Measurements from ENCODE around the gene GARIN5A. TPM values are rescaled to one million over a fixed set of nuclear protein-coding genes. Genes with fewer than 3 reads are reported as not detected.

Gene GARIN5A
- total RNA-seq, 2 experiments from 2014 or later, result not detected

GRCh38 chr19:50461066-50461875, 15.4 kb downstream of the GARIN5A start:
- H3K36me3 Mint-ChIP-seq (ENCODE audit: low read depth), result no peaks in the 10 kb centered on the region
- no peaks in the 10 kb centered on the region for H3K9me3 Mint-ChIP-seq
- H3K4me3 Mint-ChIP-seq, result no peak overlapping the region
- CTCF ChIA-PET, result interaction anchor here (0.7 to 2.3 kb wide), 9 partner anchors 8 to 104 kb away, joined by 3 to 17 read pairs (median 5); no protein-coding TSS in a partner anchor
- POLR2A ChIA-PET, result no interaction called here
- no peak overlapping the region for H3K27ac Mint-ChIP-seq
- peak; percentile 69 for DNase-seq
- H3K27me3 Mint-ChIP-seq, result peaks cover 9% of the 10 kb centered on the region
- peaks cover 15% of the 10 kb centered on the region for H3K4me1 Mint-ChIP-seq

GRCh38 chr19:50460161-50460765, 16.4 kb downstream of the GARIN5A start:
- POLR2A ChIA-PET, result no interaction called here
- H3K27ac Mint-ChIP-seq, result no peak overlapping the region

GRCh38 chr19:50459638-50460037, 17.0 kb downstream of the GARIN5A start:
- Mint-ChIP-seq H3K27ac (no peak overlapping the region), H3K27me3 (peaks cover 9% of the 10 kb centered on the region), H3K4me1 (peaks cover 15% of the 10 kb centered on the region), H3K4me3 (no peak overlapping the region), H3K36me3 (ENCODE audit: low read depth) (no peaks in the 10 kb centered on the region), H3K9me3 (no peaks in the 10 kb centered on the region)
- DNase-seq, result no peak
- ChIA-PET CTCF (interaction anchor here (0.9 to 2.3 kb wide), 4 partner anchors 18 to 108 kb away, joined by 3 to 17 read pairs (median 4); no protein-coding TSS in a partner anchor), POLR2A (no interaction called here)

More at GRCh38 chr19:50460161-50460765, 16.4 kb downstream of the GARIN5A start:
- Mint-ChIP-seq H3K9me3 (no peaks in the 10 kb centered on the region), H3K4me1 (peaks cover 15% of the 10 kb centered on the region), H3K27me3 (peaks cover 9% of the 10 kb centered on the region), H3K4me3 (no peak overlapping the region), H3K36me3 (ENCODE audit: low read depth) (no peaks in the 10 kb centered on the region)
- no peak for DNase-seq
- CTCF ChIA-PET, result interaction anchor here (0.9 to 2.3 kb wide), 7 partner anchors 9 to 108 kb away, joined by 3 to 17 read pairs (median 5); no protein-coding TSS in a partner anchor

GRCh38 chr19:50459067-50459456, 17.6 kb downstream of the GARIN5A start:
- Mint-ChIP-seq H3K27ac (no peak overlapping the region), H3K36me3 (ENCODE audit: low read depth) (no peaks in the 10 kb centered on the region), H3K9me3 (no peaks in the 10 kb centered on the region), H3K4me1 (peaks cover 15% of the 10 kb centered on the region), H3K27me3 (peaks cover 9% of the 10 kb centered on the region), H3K4me3 (no peak overlapping the region)
- CTCF ChIA-PET, result no interaction called here
- POLR2A ChIA-PET, result no interaction called here
- no peak for DNase-seq

GRCh38 chr19:50458396-50459066, 18.1 kb downstream of the GARIN5A start:
- Mint-ChIP-seq H3K4me3 (no peak overlapping the region), H3K36me3 (ENCODE audit: low read depth) (no peaks in the 10 kb centered on the region), H3K27me3 (peaks cover 9% of the 10 kb centered on the region), H3K27ac (no peak overlapping the region), H3K4me1 (peaks cover 15% of the 10 kb centered on the region), H3K9me3 (no peaks in the 10 kb centered on the region)
- POLR2A ChIA-PET, result no interaction called here
- CTCF ChIA-PET, result interaction anchor here (1.5 kb wide), 1 partner anchor 83 kb away, joined by 4 read pairs; the partner anchor contains the start of gene NR1H2
- no peak for DNase-seq

- CTCF ChIA-PET, result interaction anchor here (0.6 to 1.5 kb wide), 2 partner anchors 82 to 258 kb away, joined by 3 to 4 read pairs; partner anchors contain the start of gene NR1H2
- no peak for DNase-seq
- H3K4me1 Mint-ChIP-seq, result peaks cover 15% of the 10 kb centered on the region
- no peaks in the 10 kb centered on the region for H3K36me3 Mint-ChIP-seq (ENCODE audit: low read depth)
- no peaks in the 10 kb centered on the region for H3K9me3 Mint-ChIP-seq
- POLR2A ChIA-PET, result no interaction called here
- H3K4me3 Mint-ChIP-seq, result no peak overlapping the region
- peaks cover 9% of the 10 kb centered on the region for H3K27me3 Mint-ChIP-seq
- H3K27ac Mint-ChIP-seq, result no peak overlapping the region
These were observed 19.3 kb downstream of the GARIN5A start for GRCh38 chr19:50457300-50457699.

GRCh38 chr19:50455992-50456391, 20.7 kb downstream of the GARIN5A start:
- Mint-ChIP-seq H3K4me3 (no peak overlapping the region), H3K36me3 (ENCODE audit: low read depth) (no peaks in the 10 kb centered on the region), H3K4me1 (peaks cover 10% of the 10 kb centered on the region), H3K9me3 (no peaks in the 10 kb centered on the region), H3K27me3 (peaks cover 9% of the 10 kb centered on the region), H3K27ac (no peak overlapping the region)
- POLR2A ChIA-PET, result no interaction called here
- no peak for DNase-seq
- CTCF ChIA-PET, result interaction anchor here (0.7 kb wide), 1 partner anchor 69 kb away, joined by 3 read pairs; no protein-coding TSS in a partner anchor

- ChIA-PET CTCF (interaction anchor here (0.6 to 0.7 kb wide), 2 partner anchors 38 to 84 kb away, joined by 3 read pairs; no protein-coding TSS in a partner anchor), POLR2A (no interaction called here)
- Mint-ChIP-seq H3K27ac (no peak overlapping the region), H3K27me3 (peaks cover 5% of the 10 kb centered on the region), H3K4me1 (no peaks in the 10 kb centered on the region), H3K36me3 (ENCODE audit: low read depth) (no peaks in the 10 kb centered on the region), H3K4me3 (no peak overlapping the region), H3K9me3 (no peaks in the 10 kb centered on the region)
- no peak for DNase-seq
These were observed 23.4 kb downstream of the GARIN5A start for GRCh38 chr19:50453243-50453642.

- CTCF ChIA-PET, result no interaction called here
- no peak for DNase-seq
- H3K4me3 Mint-ChIP-seq, result no peak overlapping the region
- POLR2A ChIA-PET, result no interaction called here
- no peak overlapping the region for H3K27ac Mint-ChIP-seq
- no peaks in the 10 kb centered on the region for H3K4me1 Mint-ChIP-seq
- no peaks in the 10 kb centered on the region for H3K36me3 Mint-ChIP-seq (ENCODE audit: low read depth)
- no peaks in the 10 kb centered on the region for H3K9me3 Mint-ChIP-seq
- no peaks in the 10 kb centered on the region for H3K27me3 Mint-ChIP-seq
These were observed 25.5 kb downstream of the GARIN5A start for GRCh38 chr19:50451223-50451534.

GRCh38 chr19:50450369-50451222, 26.1 kb downstream of the GARIN5A start:
- H3K9me3 Mint-ChIP-seq, result no peaks in the 10 kb centered on the region
- no peaks in the 10 kb centered on the region for H3K4me1 Mint-ChIP-seq
- DNase-seq, result no peak
- CTCF ChIA-PET, result interaction anchor here (1.3 kb wide), 1 partner anchor 13 kb away, joined by 3 read pairs; no protein-coding TSS in a partner anchor
- H3K36me3 Mint-ChIP-seq (ENCODE audit: low read depth), result no peaks in the 10 kb centered on the region
- POLR2A ChIA-PET, result no interaction called here
- H3K4me3 Mint-ChIP-seq, result no peak overlapping the region
- no peak overlapping the region for H3K27ac Mint-ChIP-seq
- H3K27me3 Mint-ChIP-seq, result no peaks in the 10 kb centered on the region

GRCh38 chr19:50449236-50449899, 27.3 kb downstream of the GARIN5A start:
- Mint-ChIP-seq H3K9me3 (no peaks in the 10 kb centered on the region), H3K4me1 (no peaks in the 10 kb centered on the region), H3K36me3 (ENCODE audit: low read depth) (no peaks in the 10 kb centered on the region), H3K27me3 (no peaks in the 10 kb centered on the region), H3K27ac (no peak overlapping the region), H3K4me3 (no peak overlapping the region)
- POLR2A ChIA-PET, result no interaction called here
- DNase-seq, result no peak
- CTCF ChIA-PET, result interaction anchor here (1.3 kb wide), 1 partner anchor 12 kb away, joined by 3 read pairs; no protein-coding TSS in a partner anchor

GRCh38 chr19:50447750-50448149, 28.9 kb downstream of the GARIN5A start:
- no peak overlapping the region for H3K27ac Mint-ChIP-seq
- no peak overlapping the region for H3K4me3 Mint-ChIP-seq
- ChIA-PET POLR2A (no interaction called here), CTCF (interaction anchor here (0.6 kb wide), 1 partner anchor 36 kb away, joined by 3 read pairs; no protein-coding TSS in a partner anchor)
- H3K27me3 Mint-ChIP-seq, result no peaks in the 10 kb centered on the region
- H3K9me3 Mint-ChIP-seq, result no peaks in the 10 kb centered on the region
- DNase-seq, result no peak
- no peaks in the 10 kb centered on the region for H3K36me3 Mint-ChIP-seq (ENCODE audit: low read depth)
- no peaks in the 10 kb centered on the region for H3K4me1 Mint-ChIP-seq
